MM.1S (cell line): ENCODE data around the gene STAT1.

Experiments
- EZH2 ChIP-seq: fragments of 300-600 bp; sonication (generic); optimal IDR thresholded peaks from 2 replicates; pipeline ENCODE3; 2017; ENCODE audit warnings: low read depth, mild to moderate bottlenecking, antibody characterized with exemption, low read length, mixed read lengths
- EZH2phosphoT487 ChIP-seq: fragments of 300-600 bp; sonication (generic); IDR thresholded peaks from 2 replicates; pipeline ENCODE4 v1.6.1; 2018; ENCODE audit warnings: antibody characterized with exemption, low read length
- TF ChIP-seq, protein P1 (sequence below): fragments of 300-600 bp; sonication (generic); IDR thresholded peaks from 2 replicates; pipeline ENCODE4 v1.5.1; 2016; ENCODE audit warnings: antibody characterized with exemption, low read length, mixed read lengths

DNA sequence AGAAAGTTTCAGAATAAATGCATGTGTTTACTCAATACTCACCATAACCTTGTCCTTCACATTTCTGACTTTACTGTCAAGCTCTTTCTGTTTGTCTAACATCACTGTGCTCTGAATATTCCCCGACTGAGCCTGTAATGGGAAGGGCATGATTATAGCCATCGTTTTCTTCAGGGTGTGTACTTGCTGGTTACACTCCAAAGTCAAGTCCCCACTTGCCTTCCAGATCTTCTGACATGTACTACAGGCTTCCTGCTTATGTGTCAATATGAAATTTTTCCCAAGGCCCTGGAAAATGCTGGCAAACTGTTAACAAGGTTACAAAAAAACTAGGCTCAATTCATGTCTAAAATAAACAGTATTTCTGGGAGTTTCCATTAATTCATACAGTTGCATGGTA, 12.9 kb downstream of the STAT1 start:
- TF ChIP-seq, protein P1, sequence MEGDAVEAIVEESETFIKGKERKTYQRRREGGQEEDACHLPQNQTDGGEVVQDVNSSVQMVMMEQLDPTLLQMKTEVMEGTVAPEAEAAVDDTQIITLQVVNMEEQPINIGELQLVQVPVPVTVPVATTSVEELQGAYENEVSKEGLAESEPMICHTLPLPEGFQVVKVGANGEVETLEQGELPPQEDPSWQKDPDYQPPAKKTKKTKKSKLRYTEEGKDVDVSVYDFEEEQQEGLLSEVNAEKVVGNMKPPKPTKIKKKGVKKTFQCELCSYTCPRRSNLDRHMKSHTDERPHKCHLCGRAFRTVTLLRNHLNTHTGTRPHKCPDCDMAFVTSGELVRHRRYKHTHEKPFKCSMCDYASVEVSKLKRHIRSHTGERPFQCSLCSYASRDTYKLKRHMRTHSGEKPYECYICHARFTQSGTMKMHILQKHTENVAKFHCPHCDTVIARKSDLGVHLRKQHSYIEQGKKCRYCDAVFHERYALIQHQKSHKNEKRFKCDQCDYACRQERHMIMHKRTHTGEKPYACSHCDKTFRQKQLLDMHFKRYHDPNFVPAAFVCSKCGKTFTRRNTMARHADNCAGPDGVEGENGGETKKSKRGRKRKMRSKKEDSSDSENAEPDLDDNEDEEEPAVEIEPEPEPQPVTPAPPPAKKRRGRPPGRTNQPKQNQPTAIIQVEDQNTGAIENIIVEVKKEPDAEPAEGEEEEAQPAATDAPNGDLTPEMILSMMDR: no peak
- TF ChIP-seq EZH2: no peak
- TF ChIP-seq EZH2phosphoT487: no peak
